SU-DHL-6 (cell line): ENCODE measurements around the gene PFDN1.

Source experiments
- H2AFZ ChIP-seq: fragments of 200-600 bp; sonication (generic); 2 replicates; pipeline ENCODE4 v1.6.1; 2014; ENCODE audit warnings: low read depth, mild to moderate bottlenecking, moderate library complexity, mixed read lengths, antibody characterized with exemption, low read length; ENCODE audit not compliant: severe bottlenecking
- H3F3A ChIP-seq: fragments of 200-600 bp; shearing (Covaris generic); 2 replicates; pipeline ENCODE4 v1.6.0; 2016; ENCODE audit warnings: antibody characterized with exemption, mild to moderate bottlenecking; ENCODE audit not compliant: insufficient read depth
- H3K27ac ChIP-seq: fragments of 200-600 bp; sonication (generic); 2 replicates; pipeline ENCODE4 v1.5.1; 2016; ENCODE audit warnings: low read depth, mild to moderate bottlenecking, low read length, moderate library complexity, mixed read lengths
- H3K27me3 ChIP-seq: fragments of 200-600 bp; sonication (generic), shearing (Covaris generic); 2 replicates; pipeline ENCODE4 v1.6.0; 2014; ENCODE audit warnings: mild to moderate bottlenecking, low read length
- H3K36me3 ChIP-seq: fragments of 200-600 bp; sonication (generic); 2 replicates; pipeline ENCODE4 v1.6.1; 2014; ENCODE audit warnings: mild to moderate bottlenecking, low read length, mixed read lengths
- H3K4me2 ChIP-seq: fragments of 300-600, 200-600 bp; shearing (Covaris generic), sonication (generic); 2 replicates; pipeline ENCODE4 v1.6.0; 2014; ENCODE audit warnings: low read length, low read depth, mild to moderate bottlenecking; ENCODE audit not compliant: poor library complexity, severe bottlenecking
- H3K4me3 ChIP-seq: fragments of 200-600 bp; sonication (generic); 2 replicates; pipeline ENCODE4 v1.5.1; 2014; ENCODE audit warnings: antibody characterized with exemption, low read length, mild to moderate bottlenecking, mixed read lengths; ENCODE audit not compliant: insufficient read depth, poor library complexity, severe bottlenecking
- H3K79me2 ChIP-seq: fragments of 200-600 bp; sonication (generic); 2 replicates; pipeline ENCODE4 v1.6.1; 2014; ENCODE audit warnings: mild to moderate bottlenecking, low read length, moderate library complexity; ENCODE audit not compliant: insufficient read depth
- H3K9ac ChIP-seq: fragments of 200-600 bp; sonication (generic); 2 replicates; pipeline ENCODE4 v1.7.0; 2014; ENCODE audit warnings: mild to moderate bottlenecking, low read length
- H3K9me2 ChIP-seq: fragments of 200-600 bp; sonication (generic); replicated peaks from 2 replicates; pipeline ENCODE4 v1.6.1; 2014; ENCODE audit warnings: low read length; ENCODE audit not compliant: insufficient read depth
- H3K9me3 ChIP-seq: fragments of 200-600 bp; sonication (generic); 2 replicates; pipeline ENCODE4 v1.6.1; 2014; ENCODE audit warnings: low read length, mixed read lengths; ENCODE audit not compliant: insufficient read depth
- H4K20me1 ChIP-seq: fragments of 200-600 bp; sonication (generic); 2 replicates; pipeline ENCODE4 v1.6.1; 2014; ENCODE audit warnings: low read depth, mild to moderate bottlenecking, antibody characterized with exemption, low read length, moderate library complexity, mixed read lengths
- EZH2phosphoT487 ChIP-seq: fragments of 200-600 bp; sonication (generic), shearing (Covaris generic); conservative IDR thresholded peaks from 2 replicates; pipeline ENCODE4 v1.6.1; 2018; ENCODE audit warnings: mild to moderate bottlenecking, antibody characterized with exemption, low read length, moderate library complexity, mixed read lengths
- TF ChIP-seq, protein P1 (sequence below): fragments of 200-600 bp; sonication (generic); IDR thresholded peaks from one replicate; pipeline ENCODE4 v1.5.1; 2017; ENCODE audit warnings: antibody characterized with exemption, mild to moderate bottlenecking, low read length, moderate library complexity; ENCODE audit not compliant: insufficient read depth, poor library complexity, severe bottlenecking

PFDN1 gene

DNA sequence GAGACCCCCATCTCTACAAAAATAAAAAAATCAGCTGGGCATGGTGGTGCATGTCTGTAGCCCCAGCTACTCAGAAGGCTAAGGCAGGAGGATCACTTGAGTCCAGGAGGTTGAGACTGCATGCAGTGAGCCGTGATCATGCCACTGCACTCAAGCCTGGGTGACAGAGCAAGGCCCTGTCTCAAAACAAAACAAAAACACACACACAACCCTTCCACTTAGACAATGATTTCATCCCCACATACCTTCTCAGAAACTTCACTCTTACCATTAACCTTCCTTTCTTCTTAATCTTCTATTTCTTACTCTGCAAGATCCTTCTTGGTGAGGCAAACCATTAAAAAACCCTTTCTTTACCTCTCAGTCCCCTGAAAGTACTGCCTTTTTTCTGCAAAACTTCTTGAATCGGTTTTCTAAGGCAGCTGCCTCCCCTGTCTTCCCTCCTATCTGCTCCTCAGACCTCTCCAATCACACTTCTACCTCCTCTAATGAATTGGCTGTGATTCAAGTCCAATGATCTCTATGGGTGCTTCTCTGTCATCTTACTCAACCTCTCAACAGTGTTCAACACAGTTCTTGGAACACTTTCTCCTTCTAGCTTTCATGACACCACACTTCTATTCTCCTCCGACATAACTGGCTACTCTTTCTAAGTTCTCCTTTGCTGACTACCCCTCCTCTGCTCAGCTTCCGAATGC lies 47.3 kb downstream of the PFDN1 start:
- no peak overlapping the region for H3K4me2 ChIP-seq
- no peaks in the 10 kb centered on the region for H3K9me3 ChIP-seq
- H2AFZ ChIP-seq, result no peak overlapping the region
- TF ChIP-seq EZH2phosphoT487, result no peak
- TF ChIP-seq, protein P1, sequence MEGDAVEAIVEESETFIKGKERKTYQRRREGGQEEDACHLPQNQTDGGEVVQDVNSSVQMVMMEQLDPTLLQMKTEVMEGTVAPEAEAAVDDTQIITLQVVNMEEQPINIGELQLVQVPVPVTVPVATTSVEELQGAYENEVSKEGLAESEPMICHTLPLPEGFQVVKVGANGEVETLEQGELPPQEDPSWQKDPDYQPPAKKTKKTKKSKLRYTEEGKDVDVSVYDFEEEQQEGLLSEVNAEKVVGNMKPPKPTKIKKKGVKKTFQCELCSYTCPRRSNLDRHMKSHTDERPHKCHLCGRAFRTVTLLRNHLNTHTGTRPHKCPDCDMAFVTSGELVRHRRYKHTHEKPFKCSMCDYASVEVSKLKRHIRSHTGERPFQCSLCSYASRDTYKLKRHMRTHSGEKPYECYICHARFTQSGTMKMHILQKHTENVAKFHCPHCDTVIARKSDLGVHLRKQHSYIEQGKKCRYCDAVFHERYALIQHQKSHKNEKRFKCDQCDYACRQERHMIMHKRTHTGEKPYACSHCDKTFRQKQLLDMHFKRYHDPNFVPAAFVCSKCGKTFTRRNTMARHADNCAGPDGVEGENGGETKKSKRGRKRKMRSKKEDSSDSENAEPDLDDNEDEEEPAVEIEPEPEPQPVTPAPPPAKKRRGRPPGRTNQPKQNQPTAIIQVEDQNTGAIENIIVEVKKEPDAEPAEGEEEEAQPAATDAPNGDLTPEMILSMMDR, result no peak
- no peaks in the 10 kb centered on the region for H3F3A ChIP-seq
- no peak overlapping the region for H3K27ac ChIP-seq
- H3K36me3 ChIP-seq, result 0 out of 2 replicates have a peak, but pooled peaks cover 4% of the 10 kb centered on the region
- H3K9me2 ChIP-seq, result no peaks in the 10 kb centered on the region
- no peaks in the 10 kb centered on the region for H3K27me3 ChIP-seq
- no peak overlapping the region for H3K4me3 ChIP-seq
- H4K20me1 ChIP-seq, result no peaks in the 10 kb centered on the region
- H3K79me2 ChIP-seq, result no peaks in the 10 kb centered on the region
- no peak overlapping the region for H3K9ac ChIP-seq

DNA sequence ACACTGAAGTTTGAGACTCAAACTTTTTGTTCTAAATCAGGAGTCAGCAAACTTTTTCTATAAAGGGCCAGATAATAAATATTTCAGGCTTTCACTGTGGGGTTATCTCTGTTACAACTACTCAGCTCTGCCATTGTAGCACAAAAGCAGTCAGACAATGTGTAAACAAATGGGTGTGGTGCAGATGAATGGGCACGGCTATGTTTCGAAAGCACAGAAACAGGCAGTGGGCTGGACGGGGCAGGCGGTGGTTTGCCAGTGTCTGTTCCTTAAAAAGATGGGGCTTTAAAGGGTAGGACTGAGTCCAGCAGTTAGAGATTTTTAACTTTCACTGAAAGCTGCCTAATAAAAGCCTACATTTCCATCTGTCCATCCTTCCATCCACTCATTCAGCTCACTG lies 48.9 kb downstream of the PFDN1 start:
- H3K9me3 ChIP-seq, result no peaks in the 10 kb centered on the region
- no peak overlapping the region for H3K9ac ChIP-seq
- no peak overlapping the region for H3K4me3 ChIP-seq
- no peaks in the 10 kb centered on the region for H3K27me3 ChIP-seq
- no peak overlapping the region for H2AFZ ChIP-seq
- H3K27ac ChIP-seq, result no peak overlapping the region
- H3K9me2 ChIP-seq, result no peaks in the 10 kb centered on the region
- no peaks in the 10 kb centered on the region for H3F3A ChIP-seq
- H3K36me3 ChIP-seq, result no peaks in the 10 kb centered on the region
- H4K20me1 ChIP-seq, result no peaks in the 10 kb centered on the region
- no peak overlapping the region for H3K4me2 ChIP-seq
- TF ChIP-seq, protein P1, result no peak
- TF ChIP-seq EZH2phosphoT487, result no peak
- no peaks in the 10 kb centered on the region for H3K79me2 ChIP-seq

DNA sequence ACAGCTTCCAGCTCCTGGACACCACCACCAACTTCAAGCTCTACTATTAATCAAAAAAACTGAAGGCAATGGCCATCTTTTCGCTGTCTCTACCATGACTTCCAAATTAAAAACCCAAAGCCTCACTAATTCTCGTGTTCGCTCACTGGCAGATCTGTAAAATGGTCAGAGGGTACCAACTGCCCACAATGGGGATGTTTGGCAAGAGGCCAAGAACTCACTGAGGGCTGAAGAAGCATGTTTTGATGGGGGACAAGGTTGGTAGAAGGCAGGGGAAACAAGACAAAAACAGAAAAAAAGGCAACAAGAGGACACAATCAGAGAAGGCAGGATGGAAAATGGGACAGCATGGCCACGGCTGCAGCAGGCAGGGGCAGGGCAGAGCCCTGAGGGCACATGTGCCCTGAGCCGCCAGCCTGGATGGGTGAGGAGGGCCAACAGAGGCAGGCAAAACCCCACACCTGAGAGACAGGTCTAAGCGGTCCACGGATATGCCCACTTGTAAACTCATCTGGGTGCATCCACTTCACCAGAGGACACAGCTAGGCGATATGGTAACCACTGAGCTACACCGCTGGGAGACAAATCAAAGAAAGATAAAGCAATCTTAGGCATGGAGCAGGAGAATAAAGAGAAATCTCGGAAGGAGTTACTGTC lies 50.3 kb downstream of the PFDN1 start:
- H3K27ac ChIP-seq, result no peak overlapping the region

More for the DNA sequence above, 50.3 kb downstream of the PFDN1 start:
- no peak overlapping the region for H3K4me2 ChIP-seq
- no peak overlapping the region for H3K4me3 ChIP-seq
- H2AFZ ChIP-seq, result no peak overlapping the region
- TF ChIP-seq EZH2phosphoT487, result no peak
- TF ChIP-seq, protein P1, result no peak
- H4K20me1 ChIP-seq, result no peaks in the 10 kb centered on the region
- no peaks in the 10 kb centered on the region for H3K27me3 ChIP-seq
- no peaks in the 10 kb centered on the region for H3K79me2 ChIP-seq
- no peak overlapping the region for H3K9ac ChIP-seq
- no peaks in the 10 kb centered on the region for H3K9me2 ChIP-seq
- H3K36me3 ChIP-seq, result no peaks in the 10 kb centered on the region
- H3K9me3 ChIP-seq, result no peaks in the 10 kb centered on the region
- H3F3A ChIP-seq, result no peaks in the 10 kb centered on the region
